Panc1 (cell line): ENCODE measurements around the gene LRRC30. TPM values are rescaled to one million over a fixed set of nuclear protein-coding genes. Genes with fewer than 3 reads are reported as not detected.

Experiments used
- ATAC-seq: fragments of 200-7000 bp; cut with Tn5 transposase; 2 replicates; pipeline ENCODE4 v1.9.1; 2020; ENCODE audit warnings: mild to moderate bottlenecking, moderate library complexity
- BruUV-seq: library from RNA; stranded (reverse); fragments of 400-500 nt; replicated peaks from 2 replicates; lab custom pipeline; 2021; lab: Mats Ljungman, UMichigan
- CTCF ChIA-PET: fragments of 300-600 bp; sonication (Branson Sonifier 250); formaldehyde crosslinking; loops from one replicate; lab custom pipeline; 2022; ENCODE audit warnings: antibody characterized with exemption; lab: Charles Lee
- POLR2A ChIA-PET: fragments of 300-600 bp; sonication (Branson Sonifier 250); formaldehyde crosslinking; loops from one replicate; lab custom pipeline; 2022; ENCODE audit warnings: antibody characterized with exemption; lab: Charles Lee
- DNase-seq: peaks from one replicate; pipeline ENCODE4 v3.0.0-alpha.2; 2010; ENCODE audit warnings: low read depth, low spot score
- H3K27ac ChIP-seq: 2 replicates; pipeline ENCODE4 v1.5.1; 2011; ENCODE audit warnings: mild to moderate bottlenecking, low read length, inconsistent platforms
- H3K27me3 ChIP-seq: fragments of 200-500 bp; sonication (Bioruptor generic); 2 replicates; pipeline ENCODE4 v1.6.0; 2014; ENCODE audit warnings: low read length, inconsistent platforms; ENCODE audit not compliant: control insufficient read depth, insufficient read depth
- H3K36me3 ChIP-seq: fragments of 200-500 bp; sonication (Bioruptor generic); 2 replicates; pipeline ENCODE4 v1.5.1; 2014; ENCODE audit warnings: inconsistent platforms, mild to moderate bottlenecking, low read length, moderate library complexity; ENCODE audit not compliant: control insufficient read depth, insufficient read depth
- H3K4me1 ChIP-seq: 2 replicates; pipeline ENCODE4 v1.5.1; 2011; ENCODE audit warnings: inconsistent platforms, mild to moderate bottlenecking, low read length, moderate library complexity; ENCODE audit not compliant: control insufficient read depth, insufficient read depth
- H3K4me3 ChIP-seq, 2 experiments: 2 replicates each; pipeline ENCODE4 v1.5.1; 2011 to 2012; ENCODE audit warnings: low read depth in 2 of 2, low read length in 2 of 2, mild to moderate bottlenecking in 2 of 2, inconsistent platforms in 1 of 2, moderate library complexity in 1 of 2
- H3K9me3 ChIP-seq: fragments of 200-500 bp; sonication (Bioruptor generic); 2 replicates; pipeline ENCODE4 v1.5.1; 2014; ENCODE audit warnings: low read depth, mild to moderate bottlenecking, inconsistent platforms, low read length, moderate library complexity; ENCODE audit not compliant: control insufficient read depth, insufficient read depth
- POLR2AphosphoS5 ChIP-seq: IDR thresholded peaks from 2 replicates; pipeline ENCODE4 v1.6.1; 2012; ENCODE audit warnings: mild to moderate bottlenecking, low read depth, low read length, moderate library complexity
- SIN3A ChIP-seq: IDR thresholded peaks from 2 replicates; pipeline ENCODE4 v1.6.1; 2012; ENCODE audit warnings: low read depth, mild to moderate bottlenecking, low read length, moderate library complexity, borderline replicate concordance; ENCODE audit not compliant: insufficient read depth
- TCF7L2 ChIP-seq: IDR thresholded peaks from 2 replicates; pipeline ENCODE4 v1.6.1; 2011; ENCODE audit warnings: mild to moderate bottlenecking, low read depth, low read length, inconsistent platforms
- in situ Hi-C: cut with HindIII; loops from 2 replicates; pipeline ENCODE4 v1.10.0; 2016; ENCODE audit warnings: low sequenced_read_pairs, low pct_unique_long_range_greater_than_20kb
- intact Hi-C: fragments of 100-400 bp; cut with micrococcal nuclease; formaldehyde crosslinking; loops from one replicate; pipeline ENCODE4 v1.10.0; 2022; ENCODE audit not compliant: unreplicated experiment
- total RNA-seq: library from RNA; stranded (reverse); gene quantifications from one replicate; pipeline ENCODE4 v1.2.1, GENCODE V29; 2021; ENCODE audit not compliant: unreplicated experiment
- TF ChIP-seq, protein P1 (sequence below): fragments of 450-650 bp; IDR thresholded peaks from 2 replicates; pipeline ENCODE4 v1.5.1; 2017; ENCODE audit warnings: mild to moderate bottlenecking
- TF ChIP-seq, protein P2 (sequence below), 2 experiments: IDR thresholded peaks; 2 replicates each; pipeline ENCODE4 v1.6.1; 2011 to 2012; ENCODE audit warnings: low read depth in 2 of 2, control low read depth in 1 of 2, low read length in 1 of 2, mild to moderate bottlenecking in 1 of 2, moderate library complexity in 1 of 2; ENCODE audit not compliant: insufficient read depth in 1 of 2

Gene LRRC30
- total RNA-seq, 1 experiment from 2014 or later, result not detected

GRCh38 chr18:7221424-7222155, 9.3 kb upstream of the LRRC30 start:
- DNase-seq (peak; percentile 39), ATAC-seq (peak; percentile 91)
- Histone ChIP-seq H3K4me3 (no peak overlapping the region), H3K27ac (no peak overlapping the region), H3K4me1 (no peaks in the 10 kb centered on the region), H3K9me3 (no peaks in the 10 kb centered on the region), H3K27me3 (no peaks in the 10 kb centered on the region), H3K36me3 (no peaks in the 10 kb centered on the region)
- in situ Hi-C loops, result no loop called here
- TF ChIP-seq POLR2AphosphoS5, result no peak
- TF ChIP-seq, protein P1, sequence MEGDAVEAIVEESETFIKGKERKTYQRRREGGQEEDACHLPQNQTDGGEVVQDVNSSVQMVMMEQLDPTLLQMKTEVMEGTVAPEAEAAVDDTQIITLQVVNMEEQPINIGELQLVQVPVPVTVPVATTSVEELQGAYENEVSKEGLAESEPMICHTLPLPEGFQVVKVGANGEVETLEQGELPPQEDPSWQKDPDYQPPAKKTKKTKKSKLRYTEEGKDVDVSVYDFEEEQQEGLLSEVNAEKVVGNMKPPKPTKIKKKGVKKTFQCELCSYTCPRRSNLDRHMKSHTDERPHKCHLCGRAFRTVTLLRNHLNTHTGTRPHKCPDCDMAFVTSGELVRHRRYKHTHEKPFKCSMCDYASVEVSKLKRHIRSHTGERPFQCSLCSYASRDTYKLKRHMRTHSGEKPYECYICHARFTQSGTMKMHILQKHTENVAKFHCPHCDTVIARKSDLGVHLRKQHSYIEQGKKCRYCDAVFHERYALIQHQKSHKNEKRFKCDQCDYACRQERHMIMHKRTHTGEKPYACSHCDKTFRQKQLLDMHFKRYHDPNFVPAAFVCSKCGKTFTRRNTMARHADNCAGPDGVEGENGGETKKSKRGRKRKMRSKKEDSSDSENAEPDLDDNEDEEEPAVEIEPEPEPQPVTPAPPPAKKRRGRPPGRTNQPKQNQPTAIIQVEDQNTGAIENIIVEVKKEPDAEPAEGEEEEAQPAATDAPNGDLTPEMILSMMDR, result peak; percentile 89
- intact Hi-C loops, result loop anchor here (10.0 kb wide), 1 partner anchor 343 kb away; the partner anchor contains the start of gene PTPRM
- CTCF ChIA-PET, result interaction anchor here (0.8 kb wide), 1 partner anchor 44 kb away, joined by 4 read pairs; no protein-coding TSS in a partner anchor
- BruUV-seq, result no TSS peak
- POLR2A ChIA-PET, result no interaction called here

DNA sequence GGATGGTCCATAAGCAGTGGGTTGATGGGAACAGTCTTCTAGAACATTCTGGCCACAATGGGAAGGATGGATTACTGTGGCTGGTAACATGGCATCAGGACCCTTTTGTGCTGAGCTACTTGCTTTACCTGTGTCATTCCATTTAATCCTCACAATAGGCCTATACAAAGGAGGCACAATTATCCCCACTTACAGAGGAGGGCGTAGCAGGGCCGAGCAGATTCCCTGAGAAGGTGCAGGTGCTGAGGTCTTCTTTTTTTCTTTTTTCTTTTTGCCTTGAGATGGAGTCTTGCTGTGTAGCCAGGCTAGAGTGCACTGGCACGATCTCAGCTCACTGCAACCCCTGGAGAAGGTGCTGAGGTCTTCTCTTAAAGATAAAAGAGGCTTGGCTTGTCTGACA, 6.7 kb upstream of the LRRC30 start:
- CTCF ChIA-PET, result no interaction called here

More for the DNA sequence above, 6.7 kb upstream of the LRRC30 start:
- TF ChIP-seq POLR2AphosphoS5 (no peak), TCF7L2 (no peak), SIN3A (no peak)
- TF ChIP-seq, protein P2, sequence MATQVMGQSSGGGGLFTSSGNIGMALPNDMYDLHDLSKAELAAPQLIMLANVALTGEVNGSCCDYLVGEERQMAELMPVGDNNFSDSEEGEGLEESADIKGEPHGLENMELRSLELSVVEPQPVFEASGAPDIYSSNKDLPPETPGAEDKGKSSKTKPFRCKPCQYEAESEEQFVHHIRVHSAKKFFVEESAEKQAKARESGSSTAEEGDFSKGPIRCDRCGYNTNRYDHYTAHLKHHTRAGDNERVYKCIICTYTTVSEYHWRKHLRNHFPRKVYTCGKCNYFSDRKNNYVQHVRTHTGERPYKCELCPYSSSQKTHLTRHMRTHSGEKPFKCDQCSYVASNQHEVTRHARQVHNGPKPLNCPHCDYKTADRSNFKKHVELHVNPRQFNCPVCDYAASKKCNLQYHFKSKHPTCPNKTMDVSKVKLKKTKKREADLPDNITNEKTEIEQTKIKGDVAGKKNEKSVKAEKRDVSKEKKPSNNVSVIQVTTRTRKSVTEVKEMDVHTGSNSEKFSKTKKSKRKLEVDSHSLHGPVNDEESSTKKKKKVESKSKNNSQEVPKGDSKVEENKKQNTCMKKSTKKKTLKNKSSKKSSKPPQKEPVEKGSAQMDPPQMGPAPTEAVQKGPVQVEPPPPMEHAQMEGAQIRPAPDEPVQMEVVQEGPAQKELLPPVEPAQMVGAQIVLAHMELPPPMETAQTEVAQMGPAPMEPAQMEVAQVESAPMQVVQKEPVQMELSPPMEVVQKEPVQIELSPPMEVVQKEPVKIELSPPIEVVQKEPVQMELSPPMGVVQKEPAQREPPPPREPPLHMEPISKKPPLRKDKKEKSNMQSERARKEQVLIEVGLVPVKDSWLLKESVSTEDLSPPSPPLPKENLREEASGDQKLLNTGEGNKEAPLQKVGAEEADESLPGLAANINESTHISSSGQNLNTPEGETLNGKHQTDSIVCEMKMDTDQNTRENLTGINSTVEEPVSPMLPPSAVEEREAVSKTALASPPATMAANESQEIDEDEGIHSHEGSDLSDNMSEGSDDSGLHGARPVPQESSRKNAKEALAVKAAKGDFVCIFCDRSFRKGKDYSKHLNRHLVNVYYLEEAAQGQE (IDR thresholded peaks at IDR 0.05; ENCODE audit: insufficient read depth in 1 of 2, low read depth in 2 of 2, low read length in 1 of 2), result no peak
- TF ChIP-seq, protein P1, result no peak
- Histone ChIP-seq H3K4me1 (no peaks in the 10 kb centered on the region), H3K9me3 (no peaks in the 10 kb centered on the region), H3K27me3 (no peaks in the 10 kb centered on the region), H3K4me3 (no peak overlapping the region), H3K27ac (no peak overlapping the region), H3K36me3 (no peaks in the 10 kb centered on the region)
- in situ Hi-C loops (no loop called here), intact Hi-C loops (loop anchor here (10.0 kb wide), 1 partner anchor 341 kb away; the partner anchor contains the start of gene PTPRM)
- no TSS peak for BruUV-seq
- ATAC-seq, result no peak
- no peak for DNase-seq
- POLR2A ChIA-PET, result no interaction called here
